Liver (tissue), 9 donors: ENCODE results near the gene KIF22. TPM values are rescaled to one million over a fixed set of nuclear protein-coding genes. Genes with fewer than 3 reads are reported as not detected.

Experiments used
- DNase-seq: peaks from one replicate; pipeline ENCODE4 v3.0.0-alpha.2; 2017; ENCODE audit warnings: low spot score
- H3K27ac ChIP-seq, 2 donors: one replicate each; pipeline ENCODE4 v1.7.0; 2013; ENCODE audit warnings: inconsistent platforms in 2 of 2, low read length in 2 of 2, control low read depth in 1 of 2, low read depth in 1 of 2, mild to moderate bottlenecking in 1 of 2
- H3K27me3 ChIP-seq, 4 donors: one replicate each; pipeline versions ENCODE4 v1.6.1 to v1.7.0; 2013; ENCODE audit warnings: low read length in 3 of 4, inconsistent platforms in 1 of 4, mild to moderate bottlenecking in 1 of 4, moderate library complexity in 1 of 4; ENCODE audit not compliant: control insufficient read depth in 4 of 4, insufficient read depth in 4 of 4
- H3K36me3 ChIP-seq, 4 donors: one replicate each; pipeline versions ENCODE4 v1.6.1 to v1.7.0; 2013; ENCODE audit warnings: low read length in 3 of 4, mild to moderate bottlenecking in 3 of 4, low read depth in 1 of 4, moderate library complexity in 1 of 4; ENCODE audit not compliant: control insufficient read depth in 4 of 4, insufficient read depth in 3 of 4
- H3K4me1 ChIP-seq, 4 donors: one replicate each; pipeline versions ENCODE4 v1.6.1 to v1.7.0; 2013; ENCODE audit warnings: low read length in 3 of 4, mild to moderate bottlenecking in 3 of 4, moderate library complexity in 1 of 4; ENCODE audit not compliant: control insufficient read depth in 4 of 4, insufficient read depth in 4 of 4
- H3K4me3 ChIP-seq, 3 donors: one replicate each; pipeline versions ENCODE4 v1.6.1 to v1.7.0; 2013; ENCODE audit warnings: low read length in 3 of 3, control low read depth in 1 of 3, low read depth in 1 of 3, mild to moderate bottlenecking in 1 of 3
- H3K9ac ChIP-seq, 2 donors: one replicate each; pipeline ENCODE4 v1.7.0; 2013; ENCODE audit warnings: low read length in 2 of 2, mild to moderate bottlenecking in 2 of 2, moderate library complexity in 2 of 2, control low read depth in 1 of 2, low read depth in 1 of 2
- H3K9me3 ChIP-seq, 4 donors: one replicate each; pipeline versions ENCODE4 v1.6.1 to v1.7.0; 2013; ENCODE audit warnings: low read length in 3 of 4; ENCODE audit not compliant: control insufficient read depth in 4 of 4
- ATF3 ChIP-seq: IDR thresholded peaks from 2 replicates; pipeline ENCODE4 v1.6.1; 2016; ENCODE audit warnings: antibody characterized with exemption
- EGR1 ChIP-seq, 2 donors: IDR thresholded peaks; 2 replicates each; pipeline ENCODE4 v1.6.1; 2016 to 2018; ENCODE audit warnings: antibody characterized with exemption in 2 of 2, low read depth in 2 of 2
- FOXA1 ChIP-seq: IDR thresholded peaks from 2 replicates; pipeline ENCODE4 v1.6.1; 2016; ENCODE audit warnings: antibody characterized with exemption
- FOXA2 ChIP-seq: IDR thresholded peaks from 2 replicates; pipeline ENCODE4 v1.6.1; 2016; ENCODE audit warnings: antibody characterized with exemption
- GABPA ChIP-seq, 2 donors: IDR thresholded peaks in 1 of 2; conservative IDR thresholded peaks in 1 of 2; 2 replicates each; pipeline ENCODE4 v1.6.1; 2016; ENCODE audit warnings: antibody characterized with exemption in 2 of 2, mild to moderate bottlenecking in 1 of 2, moderate library complexity in 1 of 2
- HNF4G ChIP-seq: IDR thresholded peaks from 2 replicates; pipeline ENCODE4 v1.6.1; 2016; ENCODE audit warnings: antibody characterized with exemption
- JUND ChIP-seq, 2 donors: IDR thresholded peaks; 2 replicates each; pipeline ENCODE4 v1.6.1; 2016; ENCODE audit warnings: antibody characterized with exemption in 2 of 2
- NR2F2 ChIP-seq: IDR thresholded peaks from 2 replicates; pipeline ENCODE4 v1.6.1; 2016; ENCODE audit warnings: antibody characterized with exemption
- RAD21 ChIP-seq, 2 donors: IDR thresholded peaks; 2 replicates each; pipeline ENCODE4 v1.6.1; 2016; ENCODE audit warnings: antibody characterized with exemption in 2 of 2, mild to moderate bottlenecking in 2 of 2
- RXRA ChIP-seq, 2 donors: IDR thresholded peaks; 2 replicates each; pipeline ENCODE4 v1.6.1; 2017 to 2018; ENCODE audit warnings: antibody characterized with exemption in 2 of 2, mild to moderate bottlenecking in 1 of 2
- SP1 ChIP-seq: IDR thresholded peaks from 2 replicates; pipeline ENCODE4 v1.6.1; 2018; ENCODE audit warnings: antibody characterized with exemption, mild to moderate bottlenecking
- TAF1 ChIP-seq: conservative IDR thresholded peaks from 2 replicates; pipeline ENCODE4 v1.6.1; 2016; ENCODE audit warnings: antibody characterized with exemption, mild to moderate bottlenecking
- YY1 ChIP-seq: IDR thresholded peaks from 2 replicates; pipeline ENCODE4 v1.6.1; 2016; ENCODE audit warnings: antibody characterized with exemption, mild to moderate bottlenecking
- WGBS: extraction: QIAGEN DNeasy Blood & Tissue Kit; methylation state at CpG from one replicate; pipeline ENCODE4 v1.1.7; 2013; 5-methylcytosine and 5-hydroxymethylcytosine counted together
- polyA plus RNA-seq, 2 donors: library from polyadenylated mRNA; stranded (reverse) in 1 of 2; unstranded in 1 of 2; fragments of 200-250 nt in 1 of 2; fragments of >200 nt in 1 of 2; fragmentation: Nextera tagmentation in 1 of 2; extraction: Ambion mirVana in 1 of 2; gene quantifications; one replicate each; pipeline versions ENCODE4 v1.2.1 to v1.2.3, GENCODE V29; 2013 to 2015
- total RNA-seq, 2 donors: library from RNA; depleted of rRNA; stranded (reverse); fragments of >200 nt; gene quantifications; one replicate each; pipeline ENCODE4 v1.2.3, GENCODE V29; 2014
- TF ChIP-seq, protein P1 (sequence below): IDR thresholded peaks from 2 replicates; pipeline ENCODE4 v1.6.1; 2016; ENCODE audit warnings: antibody characterized with exemption
- TF ChIP-seq, protein P2 (sequence below): IDR thresholded peaks from 2 replicates; pipeline ENCODE4 v1.6.1; 2016; ENCODE audit warnings: antibody characterized with exemption, mild to moderate bottlenecking
- TF ChIP-seq, protein P3 (sequence below): IDR thresholded peaks from 2 replicates; pipeline ENCODE4 v1.6.1; 2016; ENCODE audit warnings: antibody characterized with exemption
- TF ChIP-seq, protein P4 (sequence below): fragments of 150-350 bp; IDR thresholded peaks from 2 replicates; pipeline ENCODE4 v1.5.1; 2017; ENCODE audit warnings: improper control_type of control experiment, low read depth, low read length; ENCODE audit not compliant: missing input control
- donor health status: healthy.
- donor health status: healthy.
- donor health status: healthy.
- donor health status: healthy.
- donor health status: healthy.

KIF22 gene
- total and polyA plus RNA-seq, 4 donors = 15.0 to 80.1 (median 49.3) TPM

DNA sequence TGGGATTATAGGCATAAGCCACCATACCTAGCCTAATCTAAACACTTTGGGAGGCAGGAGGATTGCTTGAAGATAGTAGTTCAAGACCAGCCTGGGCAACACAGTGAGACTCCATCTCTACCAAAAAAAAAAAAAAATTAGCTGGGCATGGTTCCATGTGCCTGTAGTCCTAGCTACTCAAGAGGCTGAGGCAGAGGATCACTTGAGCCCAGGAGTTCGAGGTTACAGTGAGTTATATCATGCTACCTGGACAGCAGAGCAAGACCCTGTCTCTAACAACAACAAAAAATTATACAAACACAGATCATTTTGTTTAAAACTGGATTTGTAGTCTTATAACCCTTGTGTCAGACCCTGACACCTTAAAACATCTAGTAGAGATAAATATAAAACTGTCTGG is 37.0 kb upstream of the KIF22 start:
- no peak overlapping the region for H3K9ac ChIP-seq
- no peak overlapping the region for H3K4me3 ChIP-seq
- TF ChIP-seq RAD21 (IDR thresholded peaks at IDR 0.05) = no peak
- TF ChIP-seq FOXA2 = no peak
- no peak for TF ChIP-seq SP1
- TF ChIP-seq, protein P1, sequence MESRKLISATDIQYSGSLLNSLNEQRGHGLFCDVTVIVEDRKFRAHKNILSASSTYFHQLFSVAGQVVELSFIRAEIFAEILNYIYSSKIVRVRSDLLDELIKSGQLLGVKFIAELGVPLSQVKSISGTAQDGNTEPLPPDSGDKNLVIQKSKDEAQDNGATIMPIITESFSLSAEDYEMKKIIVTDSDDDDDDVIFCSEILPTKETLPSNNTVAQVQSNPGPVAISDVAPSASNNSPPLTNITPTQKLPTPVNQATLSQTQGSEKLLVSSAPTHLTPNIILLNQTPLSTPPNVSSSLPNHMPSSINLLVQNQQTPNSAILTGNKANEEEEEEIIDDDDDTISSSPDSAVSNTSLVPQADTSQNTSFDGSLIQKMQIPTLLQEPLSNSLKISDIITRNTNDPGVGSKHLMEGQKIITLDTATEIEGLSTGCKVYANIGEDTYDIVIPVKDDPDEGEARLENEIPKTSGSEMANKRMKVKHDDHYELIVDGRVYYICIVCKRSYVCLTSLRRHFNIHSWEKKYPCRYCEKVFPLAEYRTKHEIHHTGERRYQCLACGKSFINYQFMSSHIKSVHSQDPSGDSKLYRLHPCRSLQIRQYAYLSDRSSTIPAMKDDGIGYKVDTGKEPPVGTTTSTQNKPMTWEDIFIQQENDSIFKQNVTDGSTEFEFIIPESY = no peak
- TF ChIP-seq NR2F2 = no peak
- no peak for TF ChIP-seq GABPA (IDR thresholded peaks at IDR 0.05 in 1 of 2, conservative IDR thresholded peaks at IDR 0.05 in 1 of 2)
- TF ChIP-seq, protein P2, sequence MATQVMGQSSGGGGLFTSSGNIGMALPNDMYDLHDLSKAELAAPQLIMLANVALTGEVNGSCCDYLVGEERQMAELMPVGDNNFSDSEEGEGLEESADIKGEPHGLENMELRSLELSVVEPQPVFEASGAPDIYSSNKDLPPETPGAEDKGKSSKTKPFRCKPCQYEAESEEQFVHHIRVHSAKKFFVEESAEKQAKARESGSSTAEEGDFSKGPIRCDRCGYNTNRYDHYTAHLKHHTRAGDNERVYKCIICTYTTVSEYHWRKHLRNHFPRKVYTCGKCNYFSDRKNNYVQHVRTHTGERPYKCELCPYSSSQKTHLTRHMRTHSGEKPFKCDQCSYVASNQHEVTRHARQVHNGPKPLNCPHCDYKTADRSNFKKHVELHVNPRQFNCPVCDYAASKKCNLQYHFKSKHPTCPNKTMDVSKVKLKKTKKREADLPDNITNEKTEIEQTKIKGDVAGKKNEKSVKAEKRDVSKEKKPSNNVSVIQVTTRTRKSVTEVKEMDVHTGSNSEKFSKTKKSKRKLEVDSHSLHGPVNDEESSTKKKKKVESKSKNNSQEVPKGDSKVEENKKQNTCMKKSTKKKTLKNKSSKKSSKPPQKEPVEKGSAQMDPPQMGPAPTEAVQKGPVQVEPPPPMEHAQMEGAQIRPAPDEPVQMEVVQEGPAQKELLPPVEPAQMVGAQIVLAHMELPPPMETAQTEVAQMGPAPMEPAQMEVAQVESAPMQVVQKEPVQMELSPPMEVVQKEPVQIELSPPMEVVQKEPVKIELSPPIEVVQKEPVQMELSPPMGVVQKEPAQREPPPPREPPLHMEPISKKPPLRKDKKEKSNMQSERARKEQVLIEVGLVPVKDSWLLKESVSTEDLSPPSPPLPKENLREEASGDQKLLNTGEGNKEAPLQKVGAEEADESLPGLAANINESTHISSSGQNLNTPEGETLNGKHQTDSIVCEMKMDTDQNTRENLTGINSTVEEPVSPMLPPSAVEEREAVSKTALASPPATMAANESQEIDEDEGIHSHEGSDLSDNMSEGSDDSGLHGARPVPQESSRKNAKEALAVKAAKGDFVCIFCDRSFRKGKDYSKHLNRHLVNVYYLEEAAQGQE = no peak
- TF ChIP-seq, protein P3, sequence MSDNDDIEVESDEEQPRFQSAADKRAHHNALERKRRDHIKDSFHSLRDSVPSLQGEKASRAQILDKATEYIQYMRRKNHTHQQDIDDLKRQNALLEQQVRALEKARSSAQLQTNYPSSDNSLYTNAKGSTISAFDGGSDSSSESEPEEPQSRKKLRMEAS = no peak
- no peak for TF ChIP-seq RXRA (IDR thresholded peaks at IDR 0.05)
- no peak for TF ChIP-seq ATF3
- no peak for TF ChIP-seq EGR1 (IDR thresholded peaks at IDR 0.05; ENCODE audit: low read depth in 2 of 2)
- WGBS = 87% methylated on average over 1 of the region's 1 CpG
- H3K27ac ChIP-seq = no peak overlapping the region
- H3K9me3 ChIP-seq = no peaks in the 10 kb centered on the region
- no peaks in the 10 kb centered on the region for H3K27me3 ChIP-seq
- DNase-seq = no peak
- no peaks in the 10 kb centered on the region for H3K36me3 ChIP-seq
- peaks cover 0 to 22% (median 13%) of the 10 kb centered on the region in 4 donors for H3K4me1 ChIP-seq

DNA sequence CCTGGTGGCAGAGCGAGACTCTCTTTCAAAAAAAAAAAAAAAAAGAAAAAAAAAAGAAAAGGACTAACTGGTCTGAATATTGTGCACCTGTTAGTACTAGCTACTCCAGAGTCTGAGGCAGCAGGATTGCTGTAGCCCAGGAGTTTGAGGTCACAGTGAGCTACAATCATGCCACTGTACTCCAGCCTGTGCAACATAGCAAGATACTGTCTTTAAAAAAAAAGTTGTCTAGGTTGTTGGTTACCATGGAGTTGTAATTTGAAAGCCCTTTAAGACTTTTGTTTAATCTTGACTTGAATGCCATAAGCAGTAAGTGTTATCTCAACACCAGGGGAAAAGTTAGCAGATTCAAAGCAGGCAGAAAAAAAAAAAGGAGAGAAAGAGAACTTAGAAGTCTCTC is 33.9 kb upstream of the KIF22 start:
- Histone ChIP-seq H3K27ac (no peak overlapping the region), H3K36me3 (no peaks in the 10 kb centered on the region), H3K4me3 (no peak overlapping the region), H3K27me3 (no peaks in the 10 kb centered on the region), H3K9me3 (no peaks in the 10 kb centered on the region), H3K4me1 (peaks cover 1 to 44% (median 32%) of the 10 kb centered on the region in 4 donors), H3K9ac (no peak overlapping the region)
- 97% methylated on average over 1 of the region's 1 CpG for WGBS
- no peak for DNase-seq
- TF ChIP-seq JUND (IDR thresholded peaks at IDR 0.05) (no peak), RXRA (IDR thresholded peaks at IDR 0.05) (no peak), GABPA (IDR thresholded peaks at IDR 0.05 in 1 of 2, conservative IDR thresholded peaks at IDR 0.05 in 1 of 2) (no peak), FOXA2 (no peak), EGR1 (IDR thresholded peaks at IDR 0.05; ENCODE audit: low read depth in 2 of 2) (no peak), FOXA1 (no peak), ATF3 (no peak), YY1 (no peak), SP1 (no peak), RAD21 (IDR thresholded peaks at IDR 0.05) (no peak), TAF1 (no peak), HNF4G (no peak)
- TF ChIP-seq, protein P1 = no peak
- TF ChIP-seq, protein P2 = no peak
- TF ChIP-seq, protein P4, sequence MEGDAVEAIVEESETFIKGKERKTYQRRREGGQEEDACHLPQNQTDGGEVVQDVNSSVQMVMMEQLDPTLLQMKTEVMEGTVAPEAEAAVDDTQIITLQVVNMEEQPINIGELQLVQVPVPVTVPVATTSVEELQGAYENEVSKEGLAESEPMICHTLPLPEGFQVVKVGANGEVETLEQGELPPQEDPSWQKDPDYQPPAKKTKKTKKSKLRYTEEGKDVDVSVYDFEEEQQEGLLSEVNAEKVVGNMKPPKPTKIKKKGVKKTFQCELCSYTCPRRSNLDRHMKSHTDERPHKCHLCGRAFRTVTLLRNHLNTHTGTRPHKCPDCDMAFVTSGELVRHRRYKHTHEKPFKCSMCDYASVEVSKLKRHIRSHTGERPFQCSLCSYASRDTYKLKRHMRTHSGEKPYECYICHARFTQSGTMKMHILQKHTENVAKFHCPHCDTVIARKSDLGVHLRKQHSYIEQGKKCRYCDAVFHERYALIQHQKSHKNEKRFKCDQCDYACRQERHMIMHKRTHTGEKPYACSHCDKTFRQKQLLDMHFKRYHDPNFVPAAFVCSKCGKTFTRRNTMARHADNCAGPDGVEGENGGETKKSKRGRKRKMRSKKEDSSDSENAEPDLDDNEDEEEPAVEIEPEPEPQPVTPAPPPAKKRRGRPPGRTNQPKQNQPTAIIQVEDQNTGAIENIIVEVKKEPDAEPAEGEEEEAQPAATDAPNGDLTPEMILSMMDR = no peak
- TF ChIP-seq, protein P3 = no peak
